Activated CD4-positive, CD25-positive, alpha-beta regulatory T cell treated with anti-CD3 and anti-CD28 coated beads, Interleukin-2, amount 50 U/mL, for 16 hours (primary cell): ENCODE results near the gene COG2.
"Not testable (repeated sequence)": the region's sequence is repeated elsewhere in the genome, so short reads cannot be mapped to it uniquely, and the experiment has no call there.

Experiments used
- DNase-seq: peaks from one replicate; pipeline ENCODE4 v3.0.0-alpha.2; 2020; ENCODE audit warnings: low read depth, low spot score

COG2 gene

DNA sequence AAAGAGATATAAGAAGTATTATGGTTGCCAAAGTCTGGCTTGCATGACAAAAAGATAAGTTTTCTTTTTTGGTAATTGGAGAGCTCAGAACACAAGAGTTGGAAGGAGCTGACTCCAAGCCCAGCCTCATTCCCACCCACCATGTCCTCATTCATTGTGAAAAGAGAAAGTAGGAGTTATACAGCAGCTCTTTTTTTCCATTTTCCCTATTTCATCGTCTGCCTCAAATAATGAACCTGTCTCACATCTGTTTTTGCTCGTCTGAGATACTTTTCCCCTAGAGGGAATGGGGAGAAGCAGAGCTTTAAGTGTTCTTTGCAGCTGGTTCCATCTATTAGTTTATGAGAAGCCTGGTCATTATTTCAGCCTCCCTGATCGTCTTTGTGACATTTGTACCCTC is 36.9 kb downstream of the COG2 start:
- DNase-seq, result no peak

DNA sequence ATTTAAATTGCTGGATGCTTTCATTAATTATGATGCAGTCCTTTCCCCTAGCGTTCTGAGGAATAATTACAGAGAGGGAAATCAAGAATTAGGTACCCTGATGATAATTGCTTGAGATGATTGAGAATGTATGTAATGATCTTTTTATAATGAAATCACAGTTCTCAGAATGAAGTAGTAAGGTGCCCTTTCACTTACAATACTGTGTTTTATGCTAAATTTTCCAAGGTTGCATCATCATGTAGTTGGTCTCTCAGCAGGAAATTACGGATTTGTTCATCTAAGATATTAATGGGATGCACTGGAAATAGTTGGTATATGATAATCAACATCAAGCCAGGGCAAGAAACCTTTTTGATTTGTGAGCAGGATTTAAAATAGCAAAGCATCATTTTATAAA is 37.5 kb downstream of the COG2 start:
- DNase-seq, result no peak

DNA sequence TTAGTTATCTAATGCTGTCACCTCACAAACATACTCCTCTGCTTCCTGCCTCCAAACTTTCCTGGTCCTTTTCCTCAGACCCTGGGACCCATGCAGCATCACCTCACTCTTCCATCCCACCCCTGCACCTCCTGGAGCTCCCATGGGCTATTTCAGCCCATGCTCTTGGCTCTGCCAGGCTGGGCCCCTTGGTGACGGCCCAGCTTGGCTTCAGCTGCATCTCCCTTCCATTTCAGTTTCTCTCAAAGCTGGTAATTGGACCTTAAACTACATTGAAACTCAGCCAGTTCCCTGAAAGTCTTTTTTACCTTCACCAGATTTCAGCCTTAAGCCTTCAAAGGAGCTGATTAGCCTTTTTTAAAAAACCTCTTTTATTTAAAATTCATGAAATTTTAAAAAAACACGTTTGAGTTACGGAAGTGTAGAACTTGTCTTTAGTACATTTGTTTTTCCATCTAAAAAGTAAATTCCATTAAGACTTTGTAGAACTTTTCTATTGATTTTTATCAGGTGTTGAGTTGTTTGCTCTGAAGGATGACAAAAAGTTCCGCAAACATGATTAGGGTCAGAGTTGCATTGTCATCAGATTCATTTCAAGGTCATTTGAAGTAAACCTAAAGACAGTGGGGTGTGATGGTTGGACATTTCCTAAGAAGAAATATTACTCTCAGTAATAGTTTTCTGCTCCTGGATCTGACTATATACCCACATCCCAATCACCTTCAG is 38.2 kb downstream of the COG2 start:
- DNase-seq, result no peak

DNA sequence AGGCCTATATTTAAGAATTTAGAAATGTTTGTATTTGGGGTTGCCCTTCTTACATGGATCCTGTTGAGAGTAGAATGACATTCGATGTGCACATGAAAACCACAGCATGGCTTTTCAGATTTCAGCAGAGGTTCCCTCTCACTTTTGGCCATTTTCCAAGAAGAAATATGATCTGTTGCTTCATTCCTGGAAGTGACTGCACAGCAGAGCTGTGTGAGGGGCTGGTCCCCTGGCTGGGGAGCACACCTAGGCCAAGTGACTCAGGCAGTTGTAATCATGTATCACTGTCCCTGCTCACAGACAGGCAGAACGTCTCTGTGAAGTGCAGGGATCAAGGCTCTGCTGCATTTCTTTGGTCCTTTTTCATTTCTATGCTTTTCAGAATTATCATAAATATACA is 39.3 kb downstream of the COG2 start:
- no peak for DNase-seq

DNA sequence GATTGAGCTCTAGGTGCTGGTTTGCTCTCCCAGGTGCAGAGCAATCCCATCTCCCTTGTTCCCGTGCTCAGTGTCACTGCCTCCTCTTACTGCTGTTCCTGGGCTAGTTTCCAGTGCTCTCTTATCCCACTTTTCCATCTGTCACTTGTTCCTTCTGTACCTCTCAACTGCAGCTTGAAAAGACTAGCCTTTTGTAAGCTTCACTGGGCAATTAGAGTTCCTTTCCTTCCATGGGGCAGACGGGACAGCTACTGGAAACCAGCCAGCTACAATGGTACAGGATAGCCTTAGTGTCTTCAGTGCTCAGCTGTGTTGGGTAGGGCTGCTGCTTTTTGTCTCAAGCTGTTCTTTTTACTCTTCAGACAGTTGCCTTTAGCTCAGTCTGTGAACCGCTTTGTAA is 40.0 kb downstream of the COG2 start:
- no peak for DNase-seq

DNA sequence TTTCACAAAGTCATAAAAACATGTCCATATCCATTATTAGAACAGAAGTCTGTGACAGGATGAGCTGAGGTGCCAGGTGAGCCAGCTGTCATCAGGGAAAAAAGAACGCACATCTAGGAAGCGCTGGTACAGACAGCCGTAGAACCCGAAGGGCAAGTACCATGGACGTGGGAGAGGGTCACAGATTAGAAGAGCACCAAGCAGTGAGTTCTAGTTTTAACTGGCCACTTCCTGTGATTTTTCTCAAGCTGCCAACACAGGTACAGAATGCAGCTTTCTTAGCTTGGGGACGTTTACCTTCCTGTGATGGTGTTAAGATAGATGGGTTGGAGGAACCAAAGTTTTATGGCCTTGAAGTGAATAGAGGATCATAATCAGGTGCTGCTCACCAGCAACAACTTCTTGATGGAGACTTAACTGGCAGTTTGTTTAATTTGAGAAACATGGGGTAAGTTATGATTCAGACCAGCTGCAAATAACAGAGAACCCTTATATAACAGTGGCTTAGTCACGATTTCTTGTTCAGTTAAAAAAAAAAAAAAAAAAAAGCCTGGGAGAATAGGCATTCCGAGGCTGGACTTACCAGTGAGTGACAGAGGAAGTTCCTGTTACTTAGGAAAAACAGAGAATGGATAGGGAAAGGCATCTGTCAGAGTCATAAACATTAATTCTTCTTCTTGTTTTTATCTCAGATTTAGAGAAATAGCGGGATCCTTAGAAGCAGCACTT is 40.8 kb downstream of the COG2 start:
- no peak for DNase-seq

DNA sequence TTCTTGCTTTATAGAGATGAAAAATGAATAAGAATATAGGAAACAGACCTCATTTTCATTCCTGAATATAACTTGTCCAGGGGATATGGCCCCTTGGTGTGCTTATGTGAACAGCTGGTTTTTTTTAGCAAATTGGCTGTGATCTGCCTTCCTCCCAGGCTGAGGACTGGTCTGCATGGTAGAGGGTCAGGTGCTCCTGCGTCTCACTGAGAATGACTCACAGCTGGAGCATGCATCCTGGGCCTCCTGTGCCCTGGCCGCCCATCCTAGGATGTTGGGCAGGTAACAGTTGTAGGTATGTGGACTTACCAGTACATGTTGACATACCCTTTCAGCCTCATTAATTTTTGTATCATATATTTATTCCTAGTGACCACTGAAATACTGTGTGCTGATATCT is 41.9 kb downstream of the COG2 start:
- no peak for DNase-seq

DNA sequence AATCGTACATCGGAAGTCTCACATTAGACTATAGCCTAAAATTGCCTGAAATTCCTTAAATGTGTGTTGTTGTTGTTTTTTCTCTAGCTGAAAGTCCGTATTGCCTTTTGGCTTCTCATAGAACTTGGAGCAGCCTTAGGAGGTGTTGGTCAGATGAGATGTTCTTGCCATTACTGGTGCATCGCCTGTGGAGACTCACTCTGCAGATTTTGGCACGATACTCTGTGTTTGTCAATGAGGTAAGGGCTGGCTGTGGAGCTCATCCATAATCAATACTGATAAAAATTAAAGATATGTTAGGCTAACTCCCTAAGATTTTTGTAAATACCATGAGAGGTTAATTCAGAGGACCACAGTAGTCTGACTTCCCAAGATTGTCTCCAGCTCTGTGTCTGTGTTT is 42.7 kb downstream of the COG2 start:
- no peak for DNase-seq

DNA sequence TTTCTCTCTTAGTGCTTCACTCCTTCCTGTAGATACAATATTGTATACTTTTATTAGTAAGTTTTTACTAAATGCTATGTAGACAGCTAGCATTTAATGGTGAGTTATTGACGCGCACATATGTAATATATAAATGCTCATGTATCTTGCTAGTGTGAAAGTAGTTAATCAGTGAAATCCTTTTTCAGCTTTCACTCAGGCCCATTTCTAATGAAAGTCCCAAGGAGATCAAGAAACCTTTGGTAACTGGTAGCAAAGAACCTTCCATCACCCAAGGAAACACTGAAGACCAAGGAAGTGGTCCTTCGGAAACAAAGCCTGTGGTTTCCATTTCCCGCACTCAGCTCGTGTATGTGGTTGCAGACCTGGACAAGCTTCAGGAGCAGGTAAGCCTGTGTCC is 44.5 kb downstream of the COG2 start:
- DNase-seq, result no peak

DNA sequence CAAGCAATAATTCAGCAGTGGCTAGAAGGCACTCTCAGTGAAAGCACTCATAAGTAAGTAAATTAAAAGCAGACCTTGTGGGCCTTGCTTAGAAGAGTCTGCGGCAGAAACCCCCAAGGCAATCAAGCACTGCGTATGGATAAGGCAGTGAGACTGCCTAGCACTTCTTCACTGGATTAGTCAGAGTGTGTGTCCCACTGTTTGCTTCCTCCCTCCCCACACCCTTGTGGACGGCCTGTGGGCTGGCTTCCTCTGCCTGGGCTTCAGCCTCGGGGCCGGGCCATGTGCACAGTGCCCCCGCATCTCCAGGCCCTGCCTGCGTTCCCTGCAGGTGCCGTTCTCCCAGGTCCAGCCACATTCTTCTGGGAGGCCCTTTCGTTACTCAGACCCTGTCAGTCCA is 47.8 kb downstream of the COG2 start:
- no peak for DNase-seq

DNA sequence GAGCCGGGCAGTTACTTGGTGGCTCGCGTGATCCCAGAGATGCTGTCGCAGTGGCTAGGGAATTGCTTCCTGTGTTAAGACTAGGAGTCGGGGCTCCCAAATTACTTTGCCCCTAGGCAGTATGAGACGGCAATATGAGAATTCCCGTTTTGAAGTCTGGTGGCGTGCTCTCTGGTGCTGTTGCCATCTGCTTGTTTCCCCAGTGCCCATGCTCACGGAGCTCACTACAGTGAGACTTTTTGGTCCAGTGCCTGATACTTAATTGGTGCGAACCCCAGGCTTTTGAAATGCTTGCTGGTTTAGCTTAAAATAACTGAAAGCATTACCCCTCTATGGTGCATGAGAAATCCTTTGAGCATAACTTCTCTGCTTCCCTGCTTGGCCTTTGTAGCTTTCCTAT is 49.3 kb downstream of the COG2 start:
- no peak for DNase-seq

DNA sequence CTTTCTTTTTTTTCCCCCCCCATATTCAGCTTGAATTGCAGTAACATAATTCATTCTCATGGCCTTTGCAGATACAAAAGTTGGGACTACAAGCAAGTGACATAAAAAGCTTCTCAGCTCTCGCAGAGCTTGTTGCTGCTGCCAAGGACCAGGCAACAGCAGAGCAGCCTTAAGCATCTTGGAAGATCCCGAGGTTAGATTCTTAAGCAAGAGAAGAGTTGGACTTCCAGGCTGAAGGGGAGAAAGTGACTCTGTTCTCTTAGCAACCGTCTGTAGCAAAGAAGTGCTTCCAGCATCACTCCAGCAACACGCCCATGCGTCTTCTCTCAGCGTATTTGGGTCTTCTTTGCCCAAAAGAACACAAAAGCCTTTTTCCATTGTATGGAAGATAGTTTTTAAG is 50.9 kb downstream of the COG2 start:
- no peak for DNase-seq

DNA sequence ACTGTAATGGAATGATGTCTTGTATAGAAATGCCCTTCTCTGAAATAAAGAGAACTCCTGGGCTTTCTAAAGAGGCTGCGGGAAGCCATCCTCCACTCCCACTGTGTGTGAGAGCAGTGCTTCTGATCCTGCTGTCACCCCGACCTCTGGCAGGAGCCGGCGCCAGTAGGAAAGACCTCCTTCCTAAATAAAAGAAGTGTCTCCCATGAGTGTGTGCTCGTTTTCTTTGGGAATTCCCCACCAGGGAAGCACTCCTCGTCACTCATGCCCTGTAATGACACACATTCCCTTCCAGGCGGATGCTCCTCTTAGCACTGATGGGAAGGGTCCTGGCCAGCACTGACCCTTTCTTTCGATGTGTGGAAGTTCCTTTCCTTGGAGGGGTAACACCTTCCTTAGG is 51.5 kb downstream of the COG2 start:
- no peak for DNase-seq

DNA sequence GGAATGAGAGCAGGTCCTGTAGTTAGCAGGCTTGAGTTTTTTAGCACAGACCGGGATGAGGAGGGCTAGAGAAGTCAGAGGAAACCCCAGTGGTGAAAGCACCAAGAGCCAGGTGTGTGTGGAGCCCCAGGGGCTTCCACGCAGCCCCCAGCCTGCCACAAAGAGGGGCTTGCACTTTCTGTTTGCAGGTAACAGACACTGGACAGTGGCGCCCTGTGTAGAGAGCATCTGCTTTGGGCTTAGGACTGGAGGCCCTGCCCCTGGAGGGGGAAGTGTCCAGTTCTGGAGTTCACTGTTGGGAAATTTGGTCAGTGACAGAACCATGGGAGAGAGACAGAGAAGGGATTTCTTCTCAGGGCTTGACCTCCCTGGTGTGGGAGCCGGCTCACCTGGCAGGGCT is 52.2 kb downstream of the COG2 start:
- no peak for DNase-seq

DNA sequence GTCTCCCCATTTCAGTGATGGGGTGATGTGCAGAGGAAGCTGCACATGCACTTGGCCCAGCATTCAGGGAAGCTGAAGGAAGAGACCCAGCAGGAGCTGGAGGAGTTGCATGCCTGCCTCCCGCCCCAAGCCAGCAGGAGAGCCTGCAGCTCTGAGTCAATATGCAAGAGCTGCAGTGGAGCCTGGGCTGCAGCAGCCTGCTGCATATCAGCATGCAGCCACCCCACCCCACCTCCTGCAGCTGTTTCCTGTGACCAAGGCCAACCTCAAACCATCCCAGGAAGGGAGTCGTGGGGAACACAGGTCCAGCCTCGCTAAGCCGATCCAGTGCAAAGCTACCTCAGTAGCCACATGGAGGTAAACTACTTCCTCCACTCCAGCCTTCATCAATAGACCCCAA is 52.7 kb downstream of the COG2 start:
- no peak for DNase-seq

DNA sequence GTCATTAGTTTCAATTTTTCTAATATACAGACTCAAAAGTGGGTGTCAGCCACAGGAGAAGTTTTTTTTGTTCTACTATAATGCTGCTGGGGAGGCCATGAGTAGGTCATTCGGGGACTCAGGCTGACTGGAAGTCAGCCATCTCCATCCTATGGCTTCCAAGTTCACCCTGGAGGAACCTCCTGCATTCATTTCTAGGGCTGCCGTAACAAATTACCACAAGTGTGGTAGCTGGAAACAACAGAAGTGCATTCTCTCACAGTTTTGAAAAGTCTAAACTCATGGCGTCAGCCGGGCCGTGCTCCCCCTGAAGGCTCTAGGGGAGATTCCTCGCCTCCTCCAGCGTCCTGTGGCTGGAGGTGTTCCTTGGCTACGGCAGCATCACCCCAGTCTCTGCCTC is 53.9 kb downstream of the COG2 start:
- no peak for DNase-seq

DNA sequence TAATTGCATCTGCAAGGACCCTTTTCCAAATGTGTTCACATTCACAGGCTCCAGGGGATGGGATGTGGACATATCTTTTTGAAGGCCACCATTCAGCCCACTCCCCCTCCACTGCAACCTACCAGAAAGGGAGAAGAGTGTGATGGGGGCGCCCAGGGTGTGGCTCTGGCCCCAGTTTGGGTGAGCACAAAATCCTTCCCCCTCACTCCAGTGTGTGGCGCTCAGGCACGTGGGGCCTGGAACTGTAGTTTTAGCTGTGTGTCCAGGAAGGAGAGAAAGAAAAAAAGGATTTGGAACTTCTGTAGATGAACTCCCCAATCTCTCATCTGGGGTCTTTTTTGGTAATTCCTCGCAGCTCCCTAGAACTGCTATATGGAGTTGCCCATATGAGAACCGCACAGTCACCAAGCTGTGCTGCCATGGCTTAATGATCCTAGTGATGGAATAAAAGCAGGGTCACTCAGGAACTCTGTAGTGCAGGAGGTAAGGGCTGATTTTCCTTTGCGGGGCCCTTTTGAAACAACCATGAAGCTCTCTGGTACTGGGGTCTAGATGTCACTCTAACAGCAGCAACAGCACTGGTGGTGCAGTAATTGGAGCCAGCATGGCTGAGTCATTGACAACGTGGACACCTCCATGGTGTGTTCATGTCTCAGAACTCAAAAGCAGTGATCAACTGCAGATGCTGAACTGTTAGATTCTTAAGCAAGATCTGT is 54.6 kb downstream of the COG2 start:
- no peak for DNase-seq

DNA sequence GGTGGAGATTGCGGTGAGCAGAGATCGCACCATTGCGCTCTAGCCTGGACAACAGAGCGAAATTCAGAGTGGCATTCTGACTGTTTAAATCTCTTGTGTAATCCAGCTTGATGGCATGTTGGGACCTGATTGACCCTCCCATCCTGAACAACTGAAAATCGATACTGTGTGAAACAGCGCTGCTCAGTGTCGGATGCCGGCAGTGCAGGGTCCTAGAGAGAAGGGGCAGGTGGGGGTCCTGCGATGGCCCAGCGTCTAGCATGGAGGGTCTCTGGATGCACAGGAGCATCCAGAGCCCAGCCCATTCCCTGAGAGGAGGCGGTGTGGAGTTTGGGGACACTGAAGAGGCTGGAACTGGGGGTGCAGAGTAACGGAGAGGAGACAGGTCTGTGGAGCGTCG is 55.8 kb downstream of the COG2 start:
- DNase-seq, result no peak

DNA sequence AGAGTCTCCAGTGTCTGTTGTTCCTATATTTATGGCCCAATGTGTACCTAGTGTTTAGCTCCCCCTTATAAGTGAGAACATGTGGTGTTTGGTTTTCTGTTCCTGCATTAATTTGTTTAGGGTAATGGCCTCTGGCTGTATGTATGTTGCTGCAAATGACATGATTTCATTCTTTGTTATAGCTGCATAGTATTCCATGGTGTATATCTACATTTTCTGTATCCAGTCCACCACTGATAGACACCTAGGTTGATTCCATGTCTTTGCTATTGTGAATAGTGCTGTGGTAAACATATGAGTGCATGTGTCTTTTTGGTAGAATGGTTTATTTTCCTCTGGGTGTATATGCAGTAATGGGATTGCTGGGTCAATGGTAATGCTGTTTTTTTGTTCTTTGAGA is 56.7 kb downstream of the COG2 start:
- not testable (repeated sequence) for DNase-seq

DNA sequence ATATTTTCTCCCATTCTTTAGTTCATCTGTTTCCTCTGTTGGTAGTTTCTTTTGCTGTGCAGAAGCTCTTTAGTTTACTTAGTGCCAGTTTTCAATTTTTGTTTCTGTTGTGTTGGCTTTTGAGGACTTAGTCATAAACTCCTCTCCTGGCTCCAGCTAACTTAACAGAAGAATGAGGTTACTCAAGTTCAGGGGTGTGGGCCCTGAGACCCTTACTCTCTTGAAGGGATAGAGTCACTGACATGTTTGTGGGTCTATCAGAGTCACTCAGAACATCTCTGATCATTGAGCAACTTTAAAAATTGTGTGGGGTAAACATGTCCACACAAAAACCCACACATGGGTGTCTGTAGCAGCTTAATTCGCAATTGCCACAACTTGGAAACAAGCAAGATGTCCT is 57.4 kb downstream of the COG2 start:
- DNase-seq, result no peak

DNA sequence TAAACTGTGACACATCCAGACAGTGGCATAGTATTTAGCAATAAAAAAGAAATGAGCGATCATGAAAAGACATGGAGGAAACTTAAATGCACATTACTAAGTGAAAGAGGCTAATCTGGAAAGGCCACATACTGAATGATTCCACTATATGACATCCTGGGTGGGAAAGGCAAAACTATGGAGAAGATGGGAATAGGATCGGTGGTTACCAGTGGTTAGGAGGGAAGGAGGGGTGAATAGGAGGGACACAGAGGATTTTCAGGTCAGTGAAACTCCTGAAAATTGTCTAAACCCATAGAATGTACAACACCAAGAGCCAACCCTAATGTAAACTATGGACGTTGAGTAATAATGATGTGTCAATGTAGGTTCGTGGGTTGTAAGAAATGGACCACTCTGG is 57.9 kb downstream of the COG2 start:
- no peak for DNase-seq

DNA sequence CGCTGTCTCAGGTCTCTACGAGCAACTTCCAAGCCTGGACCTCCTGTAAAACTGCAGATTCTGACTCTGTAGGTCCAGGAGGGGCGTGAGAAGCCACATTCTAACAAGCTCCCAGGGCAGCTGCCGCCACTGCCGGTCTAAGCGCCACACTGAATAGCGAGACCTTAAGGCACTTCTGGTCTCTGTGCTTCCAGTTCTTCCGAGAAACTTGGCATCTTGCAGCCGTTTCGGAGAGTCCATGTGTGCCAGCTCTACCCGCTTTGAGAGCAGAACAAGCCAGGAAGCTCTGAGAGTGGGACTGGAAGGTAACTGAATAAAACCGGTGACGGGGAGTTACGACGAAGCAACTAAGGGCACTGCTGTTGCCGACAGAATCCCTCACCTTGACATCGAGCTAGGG is 59.2 kb downstream of the COG2 start:
- no peak for DNase-seq
